Fibroblast of the aortic adventitia (primary cell): Measurements from ENCODE around the gene RTN4. TPM values are rescaled to one million over a fixed set of nuclear protein-coding genes. Genes with fewer than 3 reads are reported as not detected.
"Not testable (repeated sequence)": the region's sequence is repeated elsewhere in the genome, so short reads cannot be mapped to it uniquely, and the experiment has no call there.

Experiments
- DNase-seq: peaks from one replicate; pipeline ENCODE4 v3.0.0-alpha.2; 2010; ENCODE audit warnings: low read depth
- H3K4me3 ChIP-seq: 2 replicates; pipeline ENCODE4 v1.5.1; 2011; ENCODE audit warnings: low read depth, mild to moderate bottlenecking, control low read depth, low read length, moderate library complexity
- total RNA-seq: library from RNA; depleted of rRNA; stranded (reverse); fragments of >200 nt; gene quantifications from 2 replicates; pipeline ENCODE4 v1.2.3, GENCODE V29; 2012; ENCODE audit warnings: low replicate concordance
- TF ChIP-seq, protein P1 (sequence below): IDR thresholded peaks from 2 replicates; pipeline ENCODE4 v1.5.1; 2011; ENCODE audit warnings: mild to moderate bottlenecking, low read length, control low read depth, inconsistent platforms; ENCODE audit not compliant: insufficient read depth

Gene RTN4
- total RNA-seq, 1 donor, result 357 TPM

DNA sequence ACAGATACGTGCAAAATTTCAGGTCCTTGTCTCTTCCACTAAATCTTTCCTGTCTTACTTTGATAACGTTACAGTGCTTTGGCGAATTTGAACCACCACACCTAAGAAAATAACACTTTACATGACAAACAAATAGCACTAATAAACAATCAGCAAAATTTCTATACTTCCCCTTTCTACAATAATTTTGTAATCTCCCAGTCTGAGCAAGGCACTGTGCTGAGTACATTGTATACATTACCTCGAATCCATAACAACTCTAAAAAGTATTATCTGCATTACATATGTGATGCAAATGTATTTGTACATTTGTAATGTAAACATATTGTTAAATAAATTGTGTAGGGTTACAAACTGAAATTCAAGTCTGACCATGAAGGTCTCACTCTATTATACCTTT, 49.9 kb downstream of the RTN4 start:
- TF ChIP-seq, protein P1, sequence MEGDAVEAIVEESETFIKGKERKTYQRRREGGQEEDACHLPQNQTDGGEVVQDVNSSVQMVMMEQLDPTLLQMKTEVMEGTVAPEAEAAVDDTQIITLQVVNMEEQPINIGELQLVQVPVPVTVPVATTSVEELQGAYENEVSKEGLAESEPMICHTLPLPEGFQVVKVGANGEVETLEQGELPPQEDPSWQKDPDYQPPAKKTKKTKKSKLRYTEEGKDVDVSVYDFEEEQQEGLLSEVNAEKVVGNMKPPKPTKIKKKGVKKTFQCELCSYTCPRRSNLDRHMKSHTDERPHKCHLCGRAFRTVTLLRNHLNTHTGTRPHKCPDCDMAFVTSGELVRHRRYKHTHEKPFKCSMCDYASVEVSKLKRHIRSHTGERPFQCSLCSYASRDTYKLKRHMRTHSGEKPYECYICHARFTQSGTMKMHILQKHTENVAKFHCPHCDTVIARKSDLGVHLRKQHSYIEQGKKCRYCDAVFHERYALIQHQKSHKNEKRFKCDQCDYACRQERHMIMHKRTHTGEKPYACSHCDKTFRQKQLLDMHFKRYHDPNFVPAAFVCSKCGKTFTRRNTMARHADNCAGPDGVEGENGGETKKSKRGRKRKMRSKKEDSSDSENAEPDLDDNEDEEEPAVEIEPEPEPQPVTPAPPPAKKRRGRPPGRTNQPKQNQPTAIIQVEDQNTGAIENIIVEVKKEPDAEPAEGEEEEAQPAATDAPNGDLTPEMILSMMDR, result no peak
- H3K4me3 ChIP-seq, result no peak overlapping the region
- no peak for DNase-seq

GRCh38 chr2:54999182-54999581, 51.1 kb downstream of the RTN4 start:
- peak; percentile 72 for DNase-seq
- H3K4me3 ChIP-seq, result no peak overlapping the region
- TF ChIP-seq, protein P1, result no peak

DNA sequence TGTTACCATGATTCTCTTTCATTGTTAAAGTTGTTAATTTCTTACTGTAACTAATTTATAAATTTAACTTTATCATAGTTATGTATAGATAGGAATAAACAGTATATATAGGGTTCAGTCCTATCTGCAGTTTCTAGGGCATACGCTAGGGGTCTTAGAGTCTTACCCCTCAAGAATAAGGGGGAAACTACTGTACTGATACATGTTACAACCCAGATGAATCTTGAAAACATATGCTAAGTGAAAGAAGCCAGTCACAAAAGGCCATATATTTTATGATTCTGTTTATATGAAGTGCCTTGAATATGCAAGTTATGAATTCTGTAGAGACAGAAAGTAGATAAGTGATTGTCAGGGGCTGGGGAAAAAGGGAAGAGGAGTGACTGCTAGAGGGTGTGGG, 52.4 kb downstream of the RTN4 start:
- H3K4me3 ChIP-seq, result no peak overlapping the region
- TF ChIP-seq, protein P1, result peak; percentile 13
- no peak for DNase-seq

DNA sequence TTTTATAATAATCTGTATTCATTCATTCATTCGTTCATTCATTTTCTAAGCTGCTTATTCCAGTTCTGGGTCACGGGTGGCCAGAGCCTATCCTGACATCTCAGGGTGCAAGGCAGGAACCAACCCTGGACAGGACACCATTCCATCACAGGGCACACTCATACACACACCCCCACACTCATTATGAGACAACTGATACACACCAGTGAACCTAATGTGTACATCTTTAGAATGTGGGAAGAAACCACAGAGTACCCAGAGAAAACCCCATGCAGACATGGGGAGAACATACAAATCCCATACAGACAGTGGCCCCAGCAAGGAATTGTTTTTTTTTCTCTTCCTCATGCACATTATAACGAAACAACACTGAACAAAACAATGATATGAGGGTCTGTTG, 54.7 kb downstream of the RTN4 start:
- no peak for DNase-seq
- TF ChIP-seq, protein P1, result no peak
- H3K4me3 ChIP-seq, result no peak overlapping the region

DNA sequence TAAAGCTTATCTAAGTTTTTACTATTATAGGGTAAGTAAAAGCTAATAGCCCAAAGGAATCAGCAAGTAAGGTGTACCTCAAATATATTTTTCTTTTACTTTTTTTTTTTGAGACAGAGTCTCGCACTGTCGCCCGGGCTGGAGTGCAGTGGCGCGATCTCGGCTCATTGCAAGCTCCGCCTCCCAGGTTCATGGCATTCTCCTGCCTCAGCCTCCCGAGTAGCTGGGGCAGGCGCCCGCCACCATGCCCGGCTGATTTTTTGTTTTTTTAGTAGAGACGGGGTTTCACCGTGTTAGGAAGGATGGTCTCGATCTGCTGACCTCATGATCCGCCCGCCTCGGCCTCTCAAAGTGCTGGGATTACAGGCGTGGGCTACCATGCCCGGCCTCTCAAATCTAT, 59.6 kb downstream of the RTN4 start:
- H3K4me3 ChIP-seq, DNase-seq: not testable (repeated sequence)

DNA sequence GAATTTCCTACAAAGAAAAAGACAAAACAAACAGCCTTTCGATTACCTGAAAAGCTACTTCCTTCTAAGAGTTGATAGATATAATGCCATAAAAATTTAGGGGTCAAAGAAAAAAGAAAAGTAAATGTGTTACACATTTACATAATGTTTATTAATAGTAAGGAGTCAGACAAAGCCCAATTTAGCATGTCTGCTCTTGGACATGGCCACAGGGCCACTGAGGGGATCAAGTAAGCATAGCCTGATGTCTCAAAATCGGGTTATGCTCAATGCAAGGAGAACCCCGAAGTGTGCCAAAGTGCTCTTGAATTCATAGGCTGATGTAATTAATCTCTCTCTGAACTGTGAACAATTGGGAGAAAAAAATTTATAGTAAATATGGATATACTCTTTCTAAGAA, 61.6 kb downstream of the RTN4 start:
- TF ChIP-seq, protein P1, result no peak
- no peak overlapping the region for H3K4me3 ChIP-seq
- DNase-seq, result no peak

GRCh38 chr2:54986264-54986663, 64.0 kb downstream of the RTN4 start:
- H3K4me3 ChIP-seq, result no peak overlapping the region
- DNase-seq, result no peak

More at GRCh38 chr2:54986264-54986663, 64.0 kb downstream of the RTN4 start:
- TF ChIP-seq, protein P1, result no peak
